Measurements from ENCODE around the gene CTNNBL1.

- TF ChIP-seq EZH2 (IDR thresholded peaks at IDR 0.05; ENCODE audit: insufficient read depth, poor library complexity, severe bottlenecking) (no peak), EZH2phosphoT487 (IDR thresholded peaks at IDR 0.05; ENCODE audit: insufficient read depth, low read depth) (no peak)
Measured at GRCh38 chr20:37693635-37694626, at the start of gene CTNNBL1.

Data from GM23248 (cell line).